Mononuclear cell (primary cell): ENCODE results near the gene SLC2A14. TPM values are rescaled to one million over a fixed set of nuclear protein-coding genes. Genes with fewer than 3 reads are reported as not detected.
"Not testable (repeated sequence)": the region's sequence is repeated elsewhere in the genome, so short reads cannot be mapped to it uniquely, and the experiment has no call there.

ENCODE experiments used
- H3K27me3 ChIP-seq: 2 replicates; pipeline ENCODE4 v1.6.0; 2011; ENCODE audit warnings: low read length, control low read depth; ENCODE audit not compliant: insufficient read depth
- H3K4me1 ChIP-seq: 2 replicates; pipeline ENCODE4 v1.5.1; 2011; ENCODE audit warnings: mild to moderate bottlenecking, low read length, control low read depth; ENCODE audit not compliant: insufficient read depth
- H3K4me3 ChIP-seq: 2 replicates; pipeline ENCODE4 v1.5.1; 2011; ENCODE audit warnings: mild to moderate bottlenecking, low read length, moderate library complexity
- H3K9me3 ChIP-seq: 2 replicates; pipeline ENCODE4 v1.5.1; 2011; ENCODE audit warnings: low read depth, mild to moderate bottlenecking, control low read depth, low read length
- total RNA-seq: library from RNA; depleted of rRNA; stranded (reverse); fragments of >200 nt; gene quantifications from one replicate; pipeline ENCODE4 v1.2.3, GENCODE V29; 2012

Gene SLC2A14
- total RNA-seq, 1 donor = 0.21 TPM

- not testable (repeated sequence) for H3K9me3 ChIP-seq
These were observed 39.5 kb downstream of the SLC2A14 start for GRCh38 chr12:7833201-7833600.

GRCh38 chr12:7832059-7832696 is 40.5 kb downstream of the SLC2A14 start:
- no peaks in the 10 kb centered on the region for H3K27me3 ChIP-seq
- H3K4me3 ChIP-seq = no peak overlapping the region
- H3K4me1 ChIP-seq = peaks cover 28% of the 10 kb centered on the region
- H3K9me3 ChIP-seq = no peaks in the 10 kb centered on the region

More at GRCh38 chr12:7833201-7833600, 39.5 kb downstream of the SLC2A14 start:
- H3K27me3 ChIP-seq, H3K4me3 ChIP-seq: not testable (repeated sequence)
- H3K4me1 ChIP-seq = peaks cover 37% of the 10 kb centered on the region

- not testable (repeated sequence) for H3K4me3 ChIP-seq, H3K27me3 ChIP-seq, H3K9me3 ChIP-seq
- peaks cover 13% of the 10 kb centered on the region for H3K4me1 ChIP-seq
These were observed 43.0 kb downstream of the SLC2A14 start for GRCh38 chr12:7829737-7830136.

GRCh38 chr12:7825754-7826153 is 47.0 kb downstream of the SLC2A14 start:
- not testable (repeated sequence) for H3K27me3 ChIP-seq, H3K4me1 ChIP-seq, H3K4me3 ChIP-seq

GRCh38 chr12:7806863-7807487 is 65.7 kb downstream of the SLC2A14 start:
- H3K27me3 ChIP-seq = no peaks in the 10 kb centered on the region
- H3K9me3 ChIP-seq = no peaks in the 10 kb centered on the region
- H3K4me3 ChIP-seq = no peak overlapping the region
- no peaks in the 10 kb centered on the region for H3K4me1 ChIP-seq

More at GRCh38 chr12:7825754-7826153, 47.0 kb downstream of the SLC2A14 start:
- H3K9me3 ChIP-seq = not testable (repeated sequence)

DNA sequence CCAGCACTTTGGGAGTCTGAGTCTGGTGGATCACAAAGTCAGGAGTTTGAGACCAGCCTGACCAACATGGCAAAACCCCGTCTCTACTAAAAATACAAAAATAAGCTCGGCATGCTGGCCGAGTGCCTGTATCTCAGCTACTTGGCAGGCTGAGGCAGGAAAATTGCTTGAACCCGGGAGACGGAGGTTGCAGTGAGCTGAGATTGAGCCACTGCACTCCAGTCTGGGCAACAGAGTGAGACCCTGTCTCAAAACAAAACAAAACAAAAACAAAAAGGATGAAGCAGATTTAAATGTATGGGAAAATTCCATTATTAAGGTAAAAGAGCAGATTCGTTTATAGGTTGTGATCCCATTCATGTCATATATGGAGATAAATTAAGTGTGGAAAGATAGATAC is 66.4 kb downstream of the SLC2A14 start:
- not testable (repeated sequence) for H3K9me3 ChIP-seq, H3K27me3 ChIP-seq, H3K4me1 ChIP-seq, H3K4me3 ChIP-seq

GRCh38 chr12:7801460-7801859 is 71.3 kb downstream of the SLC2A14 start:
- Histone ChIP-seq H3K4me1 (no peaks in the 10 kb centered on the region), H3K4me3 (no peak overlapping the region), H3K27me3 (no peaks in the 10 kb centered on the region), H3K9me3 (no peaks in the 10 kb centered on the region)

DNA sequence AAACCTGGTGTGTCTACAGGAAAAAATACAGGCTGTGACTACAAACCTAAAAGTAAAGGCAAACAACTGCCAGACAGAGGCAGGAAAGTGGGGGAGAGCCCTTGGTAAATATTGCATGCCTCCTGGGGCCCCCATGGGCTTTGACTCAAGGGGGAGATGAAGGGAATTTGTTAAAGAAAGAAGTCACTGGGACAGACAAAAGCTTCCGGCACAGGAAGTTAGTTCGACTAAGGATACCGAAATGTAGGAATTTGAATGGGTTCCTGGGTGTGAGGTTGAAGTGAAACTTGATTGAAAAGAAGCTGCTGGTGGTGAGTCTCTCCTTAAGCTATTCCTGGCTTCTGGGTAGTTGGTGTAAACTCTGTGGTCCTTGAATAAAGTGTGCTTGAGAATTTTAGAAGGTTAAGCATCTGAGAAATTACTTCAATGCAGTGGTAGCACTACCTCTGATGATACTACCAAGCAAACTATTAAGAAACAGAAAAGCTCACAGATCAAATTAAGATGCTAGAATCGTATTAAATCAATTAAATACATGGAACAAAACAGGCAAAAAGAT is 73.9 kb downstream of the SLC2A14 start:
- H3K4me3 ChIP-seq, H3K4me1 ChIP-seq, H3K9me3 ChIP-seq, H3K27me3 ChIP-seq: not testable (repeated sequence)

- H3K27me3 ChIP-seq = no peaks in the 10 kb centered on the region
- peaks cover 10% of the 10 kb centered on the region for H3K4me1 ChIP-seq
- H3K4me3 ChIP-seq = no peak overlapping the region
- no peaks in the 10 kb centered on the region for H3K9me3 ChIP-seq
These were observed 74.9 kb downstream of the SLC2A14 start for GRCh38 chr12:7797698-7798398.

DNA sequence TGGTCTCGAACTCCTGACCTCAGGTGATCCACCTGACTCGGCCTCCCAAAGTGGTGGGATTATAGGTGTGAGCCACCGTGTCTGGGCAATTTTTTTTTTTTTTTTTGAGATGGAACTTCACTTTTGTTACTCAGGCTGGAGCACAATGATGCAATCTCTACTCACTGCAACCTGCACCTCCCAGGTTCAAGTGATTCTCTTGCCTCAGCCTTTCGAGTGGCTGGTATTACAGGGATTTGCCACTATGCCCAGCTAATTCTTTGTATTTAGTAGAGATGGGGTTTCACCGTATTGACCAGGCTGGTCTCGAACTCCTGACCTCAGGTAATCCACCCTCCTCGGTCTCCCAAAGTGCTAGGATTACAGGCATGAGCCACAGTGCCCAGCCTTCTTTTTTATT is 75.4 kb downstream of the SLC2A14 start:
- H3K4me3 ChIP-seq, H3K9me3 ChIP-seq, H3K27me3 ChIP-seq: not testable (repeated sequence)
- H3K4me1 ChIP-seq = peaks cover 16% of the 10 kb centered on the region

DNA sequence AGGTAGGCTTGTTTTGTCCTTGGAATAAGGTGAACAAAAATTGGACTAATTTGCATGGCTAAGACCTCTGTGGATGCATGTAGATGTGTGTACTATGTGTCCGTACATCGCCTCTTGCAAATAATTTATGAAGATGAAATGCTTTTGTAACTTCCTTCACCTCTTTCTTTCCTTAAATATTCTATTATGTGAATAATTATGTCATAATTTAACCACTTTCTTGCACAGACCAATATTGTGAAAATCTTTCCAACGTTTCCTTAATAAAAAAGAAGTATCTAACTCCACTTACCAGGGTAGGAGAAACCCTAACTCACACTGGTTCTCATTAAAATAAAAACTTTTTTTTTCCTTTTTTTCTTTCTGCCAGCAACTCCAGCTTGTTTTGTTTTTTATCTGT is 79.5 kb downstream of the SLC2A14 start:
- H3K4me3 ChIP-seq = no peak overlapping the region
- no peaks in the 10 kb centered on the region for H3K27me3 ChIP-seq
- no peaks in the 10 kb centered on the region for H3K9me3 ChIP-seq
- peaks cover 26% of the 10 kb centered on the region for H3K4me1 ChIP-seq

DNA sequence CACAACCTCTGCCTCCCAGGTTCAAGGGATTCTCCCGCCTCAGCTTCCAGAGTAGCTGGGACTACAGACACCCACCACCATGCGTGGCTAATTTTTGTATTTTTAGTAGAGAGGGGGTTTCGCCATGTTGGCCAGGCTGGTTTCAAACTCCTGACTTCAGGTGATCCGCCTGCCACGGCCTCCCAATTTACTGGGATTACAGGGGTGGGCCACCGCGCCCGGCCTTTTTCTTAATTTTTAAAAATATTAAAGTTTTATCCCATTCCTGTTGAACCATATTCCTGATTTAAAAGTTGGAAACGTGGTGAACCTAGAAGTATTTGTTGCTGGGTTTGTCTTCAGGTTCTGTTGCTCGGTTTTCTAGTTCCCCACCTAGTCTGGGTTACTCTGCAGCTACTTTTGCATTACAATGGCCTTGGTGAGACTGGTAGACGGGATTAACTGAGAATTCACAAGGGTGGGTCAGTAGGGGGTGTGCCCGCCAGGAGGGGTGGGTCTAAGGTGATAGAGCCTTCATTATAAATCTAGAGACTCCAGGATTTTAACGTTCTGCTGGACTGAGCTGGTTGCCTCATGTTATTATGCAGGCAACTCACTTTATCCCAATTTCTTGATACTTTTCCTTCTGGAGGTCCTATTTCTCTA is 83.7 kb downstream of the SLC2A14 start, which contains the start of gene NANOG:
TSS of gene NANOG (plus strand) at position 519 of the 645 bp plus-strand sequence. CDS start 213 bp downstream, outside the sequence.
- not testable (repeated sequence) for H3K4me3 ChIP-seq, H3K9me3 ChIP-seq, H3K27me3 ChIP-seq
- peaks cover 42% of the 10 kb centered on the region for H3K4me1 ChIP-seq

- H3K4me1 ChIP-seq = peaks cover 35% of the 10 kb centered on the region
- H3K9me3 ChIP-seq = no peaks in the 10 kb centered on the region
- no peaks in the 10 kb centered on the region for H3K27me3 ChIP-seq
- H3K4me3 ChIP-seq = no peak overlapping the region
These were observed 84.4 kb downstream of the SLC2A14 start for GRCh38 chr12:7788294-7788660.

- peaks cover 31% of the 10 kb centered on the region for H3K4me1 ChIP-seq
- H3K9me3 ChIP-seq = no peaks in the 10 kb centered on the region
- no peaks in the 10 kb centered on the region for H3K27me3 ChIP-seq
- no peak overlapping the region for H3K4me3 ChIP-seq
These were observed 85.0 kb downstream of the SLC2A14 start for GRCh38 chr12:7787574-7788293.
